Tibial artery (tissue), 4 donors: ENCODE results near the gene BTNL3.

Source experiments
- DNase-seq, 2 donors: peaks; one replicate each; pipeline ENCODE4 v3.0.0-alpha.2; 2019
- H3K27ac ChIP-seq, 2 donors: fragments of 200-600 bp; sonication (generic) in 1 of 2; 1 replicate in 1 of 2; 2 replicates in 1 of 2; pipeline ENCODE4 v1.5.1; 2018 to 2019; ENCODE audit warnings: mild to moderate bottlenecking in 1 of 2
- H3K27me3 ChIP-seq, 2 donors: fragments of 200-600 bp; sonication (generic) in 1 of 2; one replicate each; pipeline versions ENCODE4 v1.5.1 to v1.6.0; 2016 to 2019
- H3K36me3 ChIP-seq, 3 donors: fragments of 200-600 bp; sonication (generic) in 2 of 3; one replicate each; pipeline ENCODE4 v1.5.1; 2016 to 2019; ENCODE audit warnings: mild to moderate bottlenecking in 2 of 3
- H3K4me1 ChIP-seq, 4 donors: fragments of 200-600 bp; sonication (generic) in 2 of 4; 1 replicate in 3 of 4; 2 replicates in 1 of 4; pipeline ENCODE4 v1.5.1; 2016 to 2019
- H3K4me3 ChIP-seq, 2 donors: fragments of 200-600 bp; sonication (generic) in 1 of 2; 1 replicate in 1 of 2; 2 replicates in 1 of 2; pipeline ENCODE4 v1.5.1; 2018 to 2019; ENCODE audit warnings: mild to moderate bottlenecking in 2 of 2
- H3K9me3 ChIP-seq, 3 donors: fragments of 200-600 bp; sonication (generic) in 1 of 3; one replicate each; pipeline ENCODE4 v1.5.1; 2016 to 2019
- CTCF ChIP-seq, 2 experiments: fragments of 200-600 bp in 1 of 2; fragments of 450-650 bp in 1 of 2; IDR thresholded peaks; one replicate each; pipeline ENCODE4 v1.5.1; 2017 to 2019; ENCODE audit warnings: antibody characterized with exemption in 2 of 2, mild to moderate bottlenecking in 1 of 2, moderate library complexity in 1 of 2
- intact Hi-C: fragments of 100-400 bp; cut with DNase I; formaldehyde crosslinking; loops from one replicate; pipeline ENCODE4 v1.15.0; 2023; ENCODE audit warnings: low total_unique reads

The BTNL3 gene

DNA sequence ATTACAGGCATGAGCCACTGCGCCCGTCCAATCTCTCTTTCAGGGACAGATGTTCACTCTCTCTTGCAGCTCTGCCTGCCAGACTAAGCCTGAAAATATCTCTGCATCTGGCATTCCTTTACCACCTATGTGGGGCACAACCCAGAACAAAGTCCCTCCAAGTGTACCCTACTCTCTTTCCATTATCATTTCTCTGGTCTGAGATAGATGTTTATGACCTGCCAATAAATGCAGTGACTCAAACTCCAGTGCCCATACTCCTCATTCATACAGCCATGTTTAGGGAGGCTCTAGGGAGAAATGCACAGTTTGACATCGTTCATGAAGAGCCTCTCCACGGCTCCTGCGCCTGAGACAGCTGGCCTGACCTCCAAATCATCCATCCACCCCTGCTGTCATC, at the start of gene BTNL3:
BTNL3 (plus strand) TSS at position 255 of the 400 bp plus-strand sequence. CDS start 183 bp downstream, outside the sequence.
- no peak for DNase-seq
- no peak within 1 kb of the TSS for H3K27ac ChIP-seq
- intact Hi-C loops = no loop called here
- no peaks in the 10 kb centered on the region for H3K9me3 ChIP-seq
- no peak for TF ChIP-seq CTCF (IDR thresholded peaks at IDR 0.05)
- no peaks in the 10 kb centered on the region for H3K4me1 ChIP-seq
- no peaks in the 10 kb centered on the region for H3K27me3 ChIP-seq
- no peak within 1 kb of the TSS for H3K4me3 ChIP-seq
- no peaks in the 10 kb centered on the region for H3K36me3 ChIP-seq

- no peak for TF ChIP-seq CTCF (IDR thresholded peaks at IDR 0.05)
- intact Hi-C loops = no loop called here
- Histone ChIP-seq H3K27ac (no peak overlapping the region), H3K4me1 (no peaks in the 10 kb centered on the region), H3K36me3 (no peaks in the 10 kb centered on the region), H3K4me3 (no peak overlapping the region), H3K27me3 (no peaks in the 10 kb centered on the region), H3K9me3 (no peaks in the 10 kb centered on the region)
- DNase-seq = no peak
Measured at GRCh38 chr5:180950291-180950949, 38.2 kb upstream of the BTNL3 start.

GRCh38 chr5:180959661-180960060, 29.0 kb upstream of the BTNL3 start:
- DNase-seq = no peak
- Histone ChIP-seq H3K27ac (no peak overlapping the region), H3K36me3 (no peaks in the 10 kb centered on the region), H3K4me1 (no peaks in the 10 kb centered on the region), H3K27me3 (no peaks in the 10 kb centered on the region), H3K4me3 (no peak overlapping the region), H3K9me3 (peaks cover 0 to 2% (median 0%) of the 10 kb centered on the region in 3 donors)
- intact Hi-C loops = no loop called here
- TF ChIP-seq CTCF (IDR thresholded peaks at IDR 0.05) = no peak

- Histone ChIP-seq H3K36me3 (no peaks in the 10 kb centered on the region), H3K4me1 (no peaks in the 10 kb centered on the region), H3K9me3 (peaks cover 0 to 2% (median 0%) of the 10 kb centered on the region in 3 donors), H3K4me3 (no peak overlapping the region), H3K27ac (no peak overlapping the region), H3K27me3 (no peaks in the 10 kb centered on the region)
- DNase-seq = no peak
- TF ChIP-seq CTCF (IDR thresholded peaks at IDR 0.05) = no peak
- intact Hi-C loops = no loop called here
Measured at GRCh38 chr5:180960209-180960608, 28.4 kb upstream of the BTNL3 start.

DNA sequence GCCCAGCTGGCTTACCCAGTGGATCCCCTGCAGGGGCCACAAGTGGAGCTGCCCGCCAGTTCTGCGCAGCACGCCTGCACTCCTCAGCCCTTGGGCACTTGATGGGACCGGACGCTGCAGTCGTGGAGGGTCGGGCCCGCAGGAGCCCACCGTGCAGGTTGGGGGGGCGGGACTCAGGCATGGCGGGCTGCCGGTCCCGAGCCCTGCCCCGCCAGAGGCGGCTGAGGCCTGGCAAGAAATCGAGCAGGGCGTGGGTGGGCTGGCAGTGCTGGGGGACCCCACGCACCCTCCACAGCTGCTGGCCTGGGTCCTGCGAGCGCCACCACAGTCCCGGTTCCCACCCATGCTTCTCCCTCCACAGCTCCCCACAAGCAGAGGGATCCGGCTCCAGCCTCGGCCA, 19.2 kb upstream of the BTNL3 start:
- no peaks in the 10 kb centered on the region for H3K9me3 ChIP-seq

More for the DNA sequence above, 19.2 kb upstream of the BTNL3 start:
- intact Hi-C loops = no loop called here
- no peak for DNase-seq
- Histone ChIP-seq H3K4me3 (no peak overlapping the region), H3K27me3 (no peaks in the 10 kb centered on the region), H3K4me1 (no peaks in the 10 kb centered on the region), H3K27ac (no peak overlapping the region), H3K36me3 (no peaks in the 10 kb centered on the region)
- TF ChIP-seq CTCF (IDR thresholded peaks at IDR 0.05) = no peak
